ENCODE measurements around the gene MAST4.

MAST4 gene

DNA sequence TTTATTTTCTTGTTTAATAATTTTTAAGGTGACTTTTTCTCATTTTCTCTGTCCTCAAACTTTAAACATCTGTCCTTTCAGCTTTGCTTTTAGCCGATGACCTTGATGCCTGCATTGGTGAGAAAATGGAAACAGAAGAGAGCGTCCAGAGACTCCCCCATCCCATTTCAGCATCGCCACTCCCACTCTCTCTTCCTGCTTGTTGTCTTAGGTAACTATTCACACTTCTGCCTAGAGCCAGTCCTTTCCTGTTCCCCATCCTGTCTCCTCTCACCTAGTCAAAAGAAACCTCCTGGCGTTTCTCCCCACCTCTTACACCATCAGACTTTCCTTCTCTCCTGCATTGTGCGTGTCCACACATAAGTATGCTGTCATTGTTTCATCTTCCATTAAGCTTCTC lies 124.6 kb downstream of the MAST4 start:
- H3K9ac ChIP-seq (ENCODE audit: low read length in 2 of 2) = no peak overlapping the region
- no peaks in the 10 kb centered on the region for H3K9me3 ChIP-seq (ENCODE audit: control insufficient read depth in 2 of 2, low read length in 2 of 2)
- no peak overlapping the region for H3K27ac ChIP-seq (ENCODE audit: low read length)
- peaks cover 0 to 2% of the 10 kb centered on the region in 2 donors for H3K27me3 ChIP-seq (ENCODE audit: control insufficient read depth in 1 of 2, insufficient read depth in 2 of 2, low read length in 2 of 2)
- H3K4me1 ChIP-seq (ENCODE audit: control insufficient read depth, insufficient read depth, low read length) = no peaks in the 10 kb centered on the region
- no peak overlapping the region for H3K4me3 ChIP-seq (ENCODE audit: low read length in 2 of 2)
- no peaks in the 10 kb centered on the region for H3K36me3 ChIP-seq (ENCODE audit: control insufficient read depth in 2 of 2, insufficient read depth in 2 of 2, low read length in 2 of 2)

DNA sequence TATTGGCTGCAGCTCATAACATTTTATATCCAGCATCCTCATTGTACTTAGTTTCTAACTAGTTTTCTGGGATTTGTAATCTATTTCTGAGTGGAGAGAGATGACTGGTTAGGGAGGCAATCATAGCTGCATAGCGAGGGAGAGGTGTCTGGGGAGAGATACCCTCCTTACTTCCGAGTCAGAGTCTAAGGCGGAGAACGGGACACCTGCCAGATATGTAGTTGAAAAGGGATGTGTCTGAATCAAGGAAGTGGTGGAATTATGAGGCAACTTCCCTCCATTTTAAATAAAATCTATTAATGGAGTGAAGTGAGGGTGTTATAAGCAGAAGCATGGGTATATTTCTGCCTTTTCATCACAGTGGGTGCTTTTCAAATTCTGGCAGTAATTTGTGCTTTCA lies 126.5 kb downstream of the MAST4 start:
- H3K36me3 ChIP-seq (ENCODE audit: control insufficient read depth in 2 of 2, insufficient read depth in 2 of 2, low read length in 2 of 2) = no peaks in the 10 kb centered on the region
- no peak overlapping the region for H3K4me3 ChIP-seq (ENCODE audit: low read length in 2 of 2)
- H3K9ac ChIP-seq (ENCODE audit: low read length in 2 of 2) = no peak overlapping the region
- H3K4me1 ChIP-seq (ENCODE audit: control insufficient read depth, insufficient read depth, low read length) = no peaks in the 10 kb centered on the region
- peaks cover 0 to 2% of the 10 kb centered on the region in 2 donors for H3K27me3 ChIP-seq (ENCODE audit: control insufficient read depth in 1 of 2, insufficient read depth in 2 of 2, low read length in 2 of 2)
- H3K9me3 ChIP-seq (ENCODE audit: control insufficient read depth in 2 of 2, low read length in 2 of 2) = no peaks in the 10 kb centered on the region
- no peak overlapping the region for H3K27ac ChIP-seq (ENCODE audit: low read length)

DNA sequence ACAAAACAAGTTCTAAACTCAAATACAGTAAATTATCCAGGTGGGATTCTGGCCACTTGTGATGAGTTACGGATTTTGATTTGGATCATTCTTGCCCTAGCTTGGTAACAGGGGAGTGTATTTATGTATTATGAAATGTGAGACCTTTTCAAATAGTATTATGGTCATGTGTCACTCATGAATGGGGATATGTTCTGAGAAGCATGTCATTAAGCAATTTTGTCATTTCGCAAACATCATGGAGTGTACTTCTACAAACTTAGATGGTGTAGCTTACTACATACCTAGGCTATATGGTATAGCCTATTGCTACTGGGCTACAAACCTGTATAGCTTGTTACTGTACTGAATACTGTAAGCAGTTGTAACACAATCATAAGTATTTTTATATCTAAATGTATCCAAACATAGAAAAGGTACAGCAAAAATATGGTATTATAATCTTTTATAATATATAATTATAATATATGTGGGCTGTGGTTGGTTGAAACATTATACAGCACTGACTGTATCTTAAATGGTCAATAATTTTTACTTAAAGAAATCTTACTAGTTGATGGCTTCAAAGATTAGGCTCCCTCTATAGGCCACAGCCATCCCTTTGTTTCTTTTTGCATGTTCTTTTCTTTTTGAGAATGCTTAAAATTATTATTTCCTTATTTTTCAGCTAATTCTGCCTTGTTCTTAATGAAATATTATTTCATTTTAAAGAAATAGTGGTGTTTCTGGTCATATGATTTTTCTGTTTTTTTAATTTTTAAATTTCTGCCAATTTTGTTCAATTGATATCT lies 128.4 kb downstream of the MAST4 start:
- no peaks in the 10 kb centered on the region for H3K4me1 ChIP-seq (ENCODE audit: control insufficient read depth, insufficient read depth, low read length)
- no peaks in the 10 kb centered on the region for H3K9me3 ChIP-seq (ENCODE audit: control insufficient read depth in 2 of 2, low read length in 2 of 2)
- H3K4me3 ChIP-seq (ENCODE audit: low read length in 2 of 2) = no peak overlapping the region
- no peak overlapping the region for H3K27ac ChIP-seq (ENCODE audit: low read length)
- peaks cover 0 to 2% of the 10 kb centered on the region in 2 donors for H3K27me3 ChIP-seq (ENCODE audit: control insufficient read depth in 1 of 2, insufficient read depth in 2 of 2, low read length in 2 of 2)
- H3K9ac ChIP-seq (ENCODE audit: low read length in 2 of 2) = no peak overlapping the region
- no peaks in the 10 kb centered on the region for H3K36me3 ChIP-seq (ENCODE audit: control insufficient read depth in 2 of 2, insufficient read depth in 2 of 2, low read length in 2 of 2)

DNA sequence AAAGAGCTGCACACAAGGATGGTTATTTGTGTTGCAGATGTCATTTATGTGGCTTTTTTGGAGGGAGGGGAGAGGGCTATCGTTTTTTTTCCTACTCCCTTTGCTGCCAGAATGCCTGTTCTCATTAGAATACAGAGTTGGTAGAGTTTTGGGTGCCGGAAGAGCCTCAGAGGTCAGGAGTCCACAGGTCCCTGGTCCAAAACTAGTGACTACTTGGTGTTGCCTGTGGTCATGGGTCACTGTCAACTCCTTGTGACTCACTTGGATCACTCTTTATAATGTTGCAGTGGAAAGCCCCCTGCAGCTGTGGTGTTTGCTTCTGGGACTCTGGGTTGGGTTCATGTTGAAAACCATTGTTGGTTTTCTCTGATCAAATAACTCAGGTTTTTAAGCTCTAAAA lies 131.4 kb downstream of the MAST4 start:
- Histone ChIP-seq H3K36me3 (ENCODE audit: control insufficient read depth in 2 of 2, insufficient read depth in 2 of 2, low read length in 2 of 2) (no peaks in the 10 kb centered on the region), H3K4me3 (ENCODE audit: low read length in 2 of 2) (no peak overlapping the region)

DNA sequence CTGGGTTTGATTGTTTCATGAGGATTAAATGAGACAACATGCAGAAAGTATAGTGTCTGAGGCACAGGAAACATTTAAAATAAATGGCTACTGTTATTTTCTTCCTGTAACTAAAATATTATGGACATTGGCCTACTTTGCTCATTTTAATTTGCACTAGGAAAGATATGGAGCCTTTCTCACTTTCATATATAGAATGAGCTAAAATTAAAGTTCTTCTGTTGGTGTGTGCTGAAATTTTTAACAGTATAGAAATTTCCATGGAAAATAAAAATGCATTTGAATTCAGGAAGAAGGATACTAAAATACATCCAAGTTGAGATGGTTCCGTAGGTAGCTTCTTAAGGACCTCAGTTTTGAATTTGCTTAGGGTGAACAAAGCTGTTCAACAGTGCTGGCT lies 131.9 kb downstream of the MAST4 start:
- Histone ChIP-seq H3K4me1 (ENCODE audit: control insufficient read depth, insufficient read depth, low read length) (no peaks in the 10 kb centered on the region), H3K9me3 (ENCODE audit: control insufficient read depth in 2 of 2, low read length in 2 of 2) (no peaks in the 10 kb centered on the region), H3K36me3 (ENCODE audit: control insufficient read depth in 2 of 2, insufficient read depth in 2 of 2, low read length in 2 of 2) (no peaks in the 10 kb centered on the region), H3K27me3 (ENCODE audit: control insufficient read depth in 1 of 2, insufficient read depth in 2 of 2, low read length in 2 of 2) (no peaks in the 10 kb centered on the region), H3K4me3 (ENCODE audit: low read length in 2 of 2) (no peak overlapping the region), H3K27ac (ENCODE audit: low read length) (no peak overlapping the region), H3K9ac (ENCODE audit: low read length in 2 of 2) (no peak overlapping the region)

More for the DNA sequence above, 131.4 kb downstream of the MAST4 start:
- no peak overlapping the region for H3K27ac ChIP-seq (ENCODE audit: low read length)
- no peaks in the 10 kb centered on the region for H3K4me1 ChIP-seq (ENCODE audit: control insufficient read depth, insufficient read depth, low read length)
- H3K9ac ChIP-seq (ENCODE audit: low read length in 2 of 2) = no peak overlapping the region
- no peaks in the 10 kb centered on the region for H3K27me3 ChIP-seq (ENCODE audit: control insufficient read depth in 1 of 2, insufficient read depth in 2 of 2, low read length in 2 of 2)
- H3K9me3 ChIP-seq (ENCODE audit: control insufficient read depth in 2 of 2, low read length in 2 of 2) = no peaks in the 10 kb centered on the region

DNA sequence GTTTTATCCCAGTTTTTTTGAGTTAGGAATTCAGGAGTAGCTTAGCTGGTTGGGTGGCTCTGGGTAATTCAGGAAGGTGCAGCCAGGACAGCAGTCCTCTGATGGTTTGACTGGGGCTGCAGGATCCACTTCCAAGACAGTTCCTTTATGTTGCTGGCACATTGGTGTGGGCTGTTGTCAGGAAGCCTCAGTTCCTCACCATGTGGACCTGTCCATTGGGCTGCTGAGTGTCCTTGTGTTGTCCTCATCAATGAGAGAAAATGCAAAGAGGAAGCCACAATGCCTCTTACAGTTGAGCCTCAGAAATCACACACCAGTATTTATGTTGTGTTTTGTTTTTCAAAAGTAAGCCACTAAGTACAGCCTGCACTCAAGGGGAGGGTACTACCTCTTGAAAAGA lies 140.9 kb downstream of the MAST4 start:
- Histone ChIP-seq H3K36me3 (ENCODE audit: control insufficient read depth in 2 of 2, insufficient read depth in 2 of 2, low read length in 2 of 2) (no peaks in the 10 kb centered on the region), H3K9ac (ENCODE audit: low read length in 2 of 2) (no peak overlapping the region)

DNA sequence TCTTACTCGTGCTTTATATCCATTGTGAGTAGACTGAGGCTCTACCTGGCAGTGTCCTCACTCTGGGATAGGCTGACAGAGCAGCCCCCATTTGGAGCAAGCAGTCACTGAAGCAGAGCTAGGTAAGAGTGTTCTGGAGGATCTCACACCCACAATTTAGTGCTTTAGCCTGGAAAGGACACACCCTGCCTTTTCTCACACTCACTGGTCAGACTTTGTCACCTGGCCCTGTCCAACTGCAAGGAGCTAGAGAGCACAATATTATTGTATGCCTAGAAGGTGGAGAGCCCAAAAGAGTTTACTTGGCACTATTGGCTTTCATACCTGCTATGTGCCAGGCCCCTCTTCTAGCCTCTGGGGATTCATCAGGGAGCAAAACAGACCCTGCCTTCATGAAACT lies 141.9 kb downstream of the MAST4 start:
- Histone ChIP-seq H3K9ac (ENCODE audit: low read length in 2 of 2) (no peak overlapping the region), H3K4me3 (ENCODE audit: low read length in 2 of 2) (no peak overlapping the region), H3K36me3 (ENCODE audit: control insufficient read depth in 2 of 2, insufficient read depth in 2 of 2, low read length in 2 of 2) (no peaks in the 10 kb centered on the region), H3K27ac (ENCODE audit: low read length) (no peak overlapping the region), H3K27me3 (ENCODE audit: control insufficient read depth in 1 of 2, insufficient read depth in 2 of 2, low read length in 2 of 2) (peaks cover 0 to 2% of the 10 kb centered on the region in 2 donors), H3K4me1 (ENCODE audit: control insufficient read depth, insufficient read depth, low read length) (peaks cover 2% of the 10 kb centered on the region), H3K9me3 (ENCODE audit: control insufficient read depth in 2 of 2, low read length in 2 of 2) (no peaks in the 10 kb centered on the region)

More for the DNA sequence above, 140.9 kb downstream of the MAST4 start:
- Histone ChIP-seq H3K27ac (ENCODE audit: low read length) (no peak overlapping the region), H3K4me3 (ENCODE audit: low read length in 2 of 2) (no peak overlapping the region), H3K4me1 (ENCODE audit: control insufficient read depth, insufficient read depth, low read length) (peaks cover 2% of the 10 kb centered on the region), H3K27me3 (ENCODE audit: control insufficient read depth in 1 of 2, insufficient read depth in 2 of 2, low read length in 2 of 2) (peaks cover 0 to 2% of the 10 kb centered on the region in 2 donors), H3K9me3 (ENCODE audit: control insufficient read depth in 2 of 2, low read length in 2 of 2) (no peaks in the 10 kb centered on the region)

DNA sequence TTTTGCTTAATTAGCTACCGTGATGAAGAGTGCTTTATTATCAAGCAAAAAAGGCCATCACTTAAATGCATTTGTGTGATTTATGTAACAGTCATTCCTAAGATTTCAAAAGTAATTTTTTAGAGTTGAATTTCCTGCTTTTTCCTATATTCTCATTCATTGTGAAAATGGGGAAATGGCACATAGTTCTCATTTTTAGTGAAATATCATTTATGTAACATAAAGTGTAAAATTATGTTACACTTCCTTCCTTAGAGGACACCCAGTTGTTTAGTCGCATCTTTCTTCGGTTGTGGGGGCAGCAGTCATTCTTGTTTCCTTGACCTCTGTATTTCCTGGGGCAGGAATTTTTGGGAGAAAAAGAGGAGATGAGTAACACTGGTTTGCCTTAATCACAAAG lies 142.8 kb downstream of the MAST4 start:
- H3K4me3 ChIP-seq (ENCODE audit: low read length in 2 of 2) = no peak overlapping the region
- no peak overlapping the region for H3K27ac ChIP-seq (ENCODE audit: low read length)
- peaks cover 0 to 2% of the 10 kb centered on the region in 2 donors for H3K27me3 ChIP-seq (ENCODE audit: control insufficient read depth in 1 of 2, insufficient read depth in 2 of 2, low read length in 2 of 2)
- H3K9ac ChIP-seq (ENCODE audit: low read length in 2 of 2) = no peak overlapping the region
- H3K36me3 ChIP-seq (ENCODE audit: control insufficient read depth in 2 of 2, insufficient read depth in 2 of 2, low read length in 2 of 2) = no peaks in the 10 kb centered on the region
- H3K9me3 ChIP-seq (ENCODE audit: control insufficient read depth in 2 of 2, low read length in 2 of 2) = no peaks in the 10 kb centered on the region
- H3K4me1 ChIP-seq (ENCODE audit: control insufficient read depth, insufficient read depth, low read length) = peaks cover 2% of the 10 kb centered on the region

DNA sequence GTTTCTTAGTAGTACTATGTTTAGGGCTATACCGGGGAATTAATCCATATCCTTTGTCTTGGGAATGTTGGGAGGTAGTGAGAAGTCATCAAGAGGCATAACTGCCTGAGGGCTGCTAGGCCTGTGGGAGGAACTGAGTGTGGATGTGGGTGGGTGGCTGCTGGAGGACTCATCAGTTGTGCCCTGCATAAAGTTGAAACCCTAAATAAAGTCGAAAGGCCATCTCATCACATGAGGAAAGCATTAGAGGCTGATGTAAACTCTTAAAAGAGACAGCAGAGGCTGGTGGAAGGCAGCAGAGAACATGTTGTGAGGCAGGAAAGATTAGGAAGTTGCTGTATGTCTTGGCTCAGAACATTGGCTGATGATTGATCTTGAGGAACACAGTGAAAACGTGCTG lies 143.8 kb downstream of the MAST4 start:
- no peak overlapping the region for H3K27ac ChIP-seq (ENCODE audit: low read length)
- H3K9ac ChIP-seq (ENCODE audit: low read length in 2 of 2) = no peak overlapping the region
- peaks cover 0 to 2% of the 10 kb centered on the region in 2 donors for H3K27me3 ChIP-seq (ENCODE audit: control insufficient read depth in 1 of 2, insufficient read depth in 2 of 2, low read length in 2 of 2)

DNA sequence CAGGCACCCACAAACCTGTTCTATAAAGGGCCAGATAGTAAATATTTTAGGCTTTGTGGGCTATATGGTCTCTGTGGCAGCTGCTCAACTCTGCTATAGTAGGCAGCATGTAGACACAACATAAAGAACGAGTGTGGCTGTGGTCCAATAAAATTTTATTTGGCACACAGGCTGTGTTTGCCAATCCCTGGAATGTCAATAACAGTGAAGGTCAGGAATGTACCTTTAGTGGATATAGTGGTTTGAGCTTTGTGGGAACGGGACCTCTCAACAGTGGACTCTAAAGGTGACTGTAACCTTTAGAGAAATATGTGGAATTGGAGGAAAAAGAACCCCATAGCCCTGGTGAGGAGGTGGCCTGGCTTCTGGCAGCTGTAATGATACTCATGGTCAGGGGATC lies 145.2 kb downstream of the MAST4 start:
- H3K4me1 ChIP-seq (ENCODE audit: control insufficient read depth, insufficient read depth, low read length) = peaks cover 2% of the 10 kb centered on the region
- H3K9me3 ChIP-seq (ENCODE audit: control insufficient read depth in 2 of 2, low read length in 2 of 2) = no peaks in the 10 kb centered on the region
- H3K4me3 ChIP-seq (ENCODE audit: low read length in 2 of 2) = no peak overlapping the region
- H3K36me3 ChIP-seq (ENCODE audit: control insufficient read depth in 2 of 2, insufficient read depth in 2 of 2, low read length in 2 of 2) = no peaks in the 10 kb centered on the region
- H3K27ac ChIP-seq (ENCODE audit: low read length) = no peak overlapping the region
- no peak overlapping the region for H3K9ac ChIP-seq (ENCODE audit: low read length in 2 of 2)
- peaks cover 0 to 2% of the 10 kb centered on the region in 2 donors for H3K27me3 ChIP-seq (ENCODE audit: control insufficient read depth in 1 of 2, insufficient read depth in 2 of 2, low read length in 2 of 2)

More for the DNA sequence above, 143.8 kb downstream of the MAST4 start:
- Histone ChIP-seq H3K9me3 (ENCODE audit: control insufficient read depth in 2 of 2, low read length in 2 of 2) (no peaks in the 10 kb centered on the region), H3K4me1 (ENCODE audit: control insufficient read depth, insufficient read depth, low read length) (peaks cover 2% of the 10 kb centered on the region), H3K4me3 (ENCODE audit: low read length in 2 of 2) (no peak overlapping the region), H3K36me3 (ENCODE audit: control insufficient read depth in 2 of 2, insufficient read depth in 2 of 2, low read length in 2 of 2) (no peaks in the 10 kb centered on the region)

Data from stomach smooth muscle (tissue), 2 donors.